Activated T-helper 9 cell treated with anti-CD3 and anti-CD28 coated beads, Interleukin-2, amount 50 U/mL, for 16 hours (primary cell): ENCODE measurements around the gene HNRNPAB.
"Not testable (repeated sequence)": the region's sequence is repeated elsewhere in the genome, so short reads cannot be mapped to it uniquely, and the experiment has no call there.

Experiments
- DNase-seq: peaks from one replicate; pipeline ENCODE4 v3.0.0-alpha.2; 2020; ENCODE audit warnings: low read depth

HNRNPAB gene

GRCh38 chr5:178230879-178231538 lies 26.7 kb downstream of the HNRNPAB start:
- DNase-seq, result no peak

- DNase-seq, result no peak
These were observed 27.3 kb downstream of the HNRNPAB start for GRCh38 chr5:178231539-178232123.

DNA sequence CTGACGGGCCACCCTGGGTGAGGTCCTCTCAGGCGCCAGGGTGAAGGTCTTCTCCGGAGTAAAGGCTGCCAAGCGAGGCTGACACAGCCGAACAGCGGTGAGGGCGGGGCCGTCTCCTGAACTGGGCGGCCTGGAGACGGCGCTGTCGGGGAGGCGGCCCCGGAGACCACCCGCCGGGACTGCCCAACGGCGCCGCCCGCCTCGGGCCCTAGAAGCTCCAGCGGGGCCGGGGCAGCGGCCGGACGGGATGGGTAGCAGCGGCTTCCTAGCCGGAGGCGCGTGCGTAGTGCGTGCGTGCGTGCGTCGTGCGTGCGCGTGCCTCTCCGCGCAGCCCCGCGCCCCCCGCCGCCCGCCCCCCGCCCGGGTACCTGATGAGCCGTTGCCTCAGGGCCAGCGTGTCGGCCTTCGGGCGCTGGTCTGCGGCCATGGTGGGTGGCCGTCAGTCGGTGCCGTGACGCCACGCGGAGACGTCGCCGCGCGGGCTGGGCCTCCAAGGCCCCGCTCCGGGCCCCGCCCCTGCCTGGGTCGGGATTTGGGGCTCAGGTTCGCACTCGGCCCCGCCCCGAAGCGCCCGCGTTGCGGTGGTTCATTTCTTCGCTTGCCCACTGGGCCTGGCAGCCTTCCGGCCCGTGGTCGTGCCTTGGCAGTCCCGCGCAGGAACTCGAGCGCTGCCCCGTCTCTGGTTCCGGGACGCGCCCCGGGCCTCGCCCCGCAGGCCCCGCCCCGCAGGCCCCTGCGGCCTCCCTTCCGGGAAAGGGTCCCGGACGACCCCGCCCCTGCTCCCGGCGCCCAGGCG lies 28.0 kb downstream of the HNRNPAB start, which contains the start of gene PHYKPL:
Gene PHYKPL (minus strand): TSS at position 679 of the 796 bp plus-strand sequence. CDS start 252 bp downstream, at position 427.
- peak; percentile 58 for DNase-seq

GRCh38 chr5:178232920-178233429 lies 28.6 kb downstream of the HNRNPAB start:
- no peak for DNase-seq

GRCh38 chr5:178234121-178234749 lies 29.9 kb downstream of the HNRNPAB start:
- DNase-seq, result no peak

DNA sequence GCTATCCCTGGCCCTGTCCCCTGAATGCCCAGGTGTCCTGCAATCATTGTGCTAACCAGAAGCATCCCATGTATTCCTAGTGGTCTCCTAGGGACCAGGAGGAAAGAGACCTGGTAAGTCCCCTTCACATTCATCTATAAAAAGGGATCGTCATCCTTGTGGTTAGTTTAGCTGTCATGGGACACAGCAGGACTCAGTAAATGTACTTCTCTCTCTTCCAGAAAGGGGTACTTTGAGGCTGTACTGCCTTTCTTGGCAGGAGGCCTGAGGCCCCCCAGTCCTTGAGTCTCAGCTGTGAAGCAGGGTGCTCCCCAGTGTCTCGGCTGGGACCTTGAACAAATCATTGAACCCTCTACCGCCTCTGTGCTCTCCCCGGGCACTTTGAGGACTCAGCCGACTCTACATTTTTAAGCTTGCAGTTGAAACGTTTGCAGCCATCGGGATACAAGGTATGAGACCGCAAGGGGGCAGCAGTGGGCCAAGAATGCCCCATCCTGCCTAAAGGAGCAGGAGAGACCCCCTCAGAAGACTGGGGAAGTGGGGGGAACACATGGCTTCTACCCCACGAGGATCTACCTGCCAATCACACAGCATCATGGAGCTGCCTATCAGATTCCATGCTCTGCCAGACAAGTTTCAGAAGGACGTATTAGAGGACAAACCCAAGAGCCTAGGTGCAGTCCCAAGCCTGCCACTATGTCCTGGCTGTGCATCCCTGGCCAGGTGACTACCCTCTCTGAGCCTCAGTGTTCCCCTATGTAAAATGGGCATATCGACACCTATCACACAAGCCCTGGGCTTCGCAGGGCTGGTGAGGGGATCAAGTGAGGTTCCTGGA lies 30.6 kb downstream of the HNRNPAB start:
- DNase-seq, result peak; percentile 55

DNA sequence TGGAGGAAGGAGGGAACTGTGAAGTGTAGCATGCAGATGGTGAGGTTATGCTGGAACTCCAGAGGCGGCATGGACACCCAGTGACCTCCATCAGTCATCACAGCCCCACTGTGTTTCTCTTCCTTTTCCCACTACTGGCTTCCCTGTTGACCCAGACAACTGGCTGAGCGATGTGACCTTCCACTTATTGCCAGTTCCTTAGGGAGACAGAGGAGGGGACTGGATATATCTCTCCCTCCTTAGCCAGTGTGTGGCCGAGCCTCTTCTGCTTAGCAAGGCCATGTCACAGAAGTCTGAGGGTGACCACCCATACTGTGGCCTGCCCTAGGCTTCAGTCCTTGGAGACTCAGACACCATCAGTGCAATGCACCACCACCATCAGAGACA lies 31.2 kb downstream of the HNRNPAB start:
- DNase-seq, result no peak

GRCh38 chr5:178236126-178236525 lies 31.8 kb downstream of the HNRNPAB start:
- no peak for DNase-seq

DNA sequence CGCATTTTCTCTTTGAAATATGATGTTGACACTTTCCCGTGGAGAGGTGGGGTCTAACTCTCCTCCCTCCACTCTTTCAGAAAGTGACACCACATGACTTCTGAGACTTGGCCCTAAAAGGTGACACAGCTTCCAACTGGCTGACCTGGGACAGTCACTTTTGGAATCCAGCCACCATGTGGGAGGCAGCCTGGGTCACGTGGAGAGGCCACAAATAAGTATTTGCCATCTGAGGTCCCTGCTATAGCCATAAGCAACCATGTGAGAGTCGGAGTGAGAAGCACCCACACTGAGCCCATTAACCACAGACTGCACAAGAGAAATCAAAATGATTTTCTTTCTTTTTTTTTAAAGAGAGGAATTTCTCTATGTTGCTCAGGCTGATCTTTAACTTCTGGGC lies 32.3 kb downstream of the HNRNPAB start:
- no peak for DNase-seq

GRCh38 chr5:178237431-178238312 lies 33.3 kb downstream of the HNRNPAB start:
- DNase-seq, result no peak

GRCh38 chr5:178238313-178238635 lies 33.9 kb downstream of the HNRNPAB start:
- DNase-seq, result no peak

DNA sequence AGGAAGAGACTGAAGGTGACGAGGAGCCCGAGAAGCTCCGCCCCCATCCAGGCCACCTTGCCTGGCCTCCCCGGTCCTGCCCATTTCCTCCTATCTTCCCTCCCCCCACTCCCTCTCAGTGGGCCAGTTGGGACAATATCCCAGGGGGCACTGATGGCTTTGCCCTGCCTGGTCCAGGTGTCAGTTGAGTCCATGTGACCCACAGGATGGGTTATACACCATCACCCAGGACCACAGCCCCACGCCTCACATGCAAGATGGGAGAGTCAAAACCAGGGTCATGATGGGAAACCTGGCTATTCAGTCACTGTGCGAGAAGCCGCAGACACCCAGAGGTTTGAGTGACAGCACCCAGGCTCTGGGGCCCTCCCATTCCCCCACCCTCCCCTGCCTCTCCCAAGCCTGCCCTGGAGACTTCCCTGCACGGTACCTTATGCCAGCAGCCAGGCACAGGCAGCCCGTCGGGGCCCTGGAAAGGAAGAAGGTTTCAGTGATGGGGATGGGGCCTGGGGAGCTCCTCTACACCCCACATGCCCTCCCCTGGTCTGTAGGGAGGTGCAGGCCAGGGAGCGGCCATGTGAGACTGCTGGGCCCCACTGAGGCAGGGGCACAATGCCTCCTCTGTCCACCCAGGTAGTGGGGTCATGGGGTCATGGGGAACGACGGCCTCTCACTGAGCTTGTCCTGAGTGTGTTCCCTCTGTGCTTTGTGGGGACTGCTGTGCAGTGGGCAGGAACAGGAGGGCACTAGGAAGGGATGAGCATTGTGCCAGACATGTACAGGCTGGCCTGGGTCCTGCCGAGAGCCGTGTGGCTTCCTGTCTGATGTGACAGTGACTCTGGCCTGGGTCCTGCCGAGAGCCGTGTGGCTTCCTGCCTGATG lies 34.6 kb downstream of the HNRNPAB start:
- no peak for DNase-seq

DNA sequence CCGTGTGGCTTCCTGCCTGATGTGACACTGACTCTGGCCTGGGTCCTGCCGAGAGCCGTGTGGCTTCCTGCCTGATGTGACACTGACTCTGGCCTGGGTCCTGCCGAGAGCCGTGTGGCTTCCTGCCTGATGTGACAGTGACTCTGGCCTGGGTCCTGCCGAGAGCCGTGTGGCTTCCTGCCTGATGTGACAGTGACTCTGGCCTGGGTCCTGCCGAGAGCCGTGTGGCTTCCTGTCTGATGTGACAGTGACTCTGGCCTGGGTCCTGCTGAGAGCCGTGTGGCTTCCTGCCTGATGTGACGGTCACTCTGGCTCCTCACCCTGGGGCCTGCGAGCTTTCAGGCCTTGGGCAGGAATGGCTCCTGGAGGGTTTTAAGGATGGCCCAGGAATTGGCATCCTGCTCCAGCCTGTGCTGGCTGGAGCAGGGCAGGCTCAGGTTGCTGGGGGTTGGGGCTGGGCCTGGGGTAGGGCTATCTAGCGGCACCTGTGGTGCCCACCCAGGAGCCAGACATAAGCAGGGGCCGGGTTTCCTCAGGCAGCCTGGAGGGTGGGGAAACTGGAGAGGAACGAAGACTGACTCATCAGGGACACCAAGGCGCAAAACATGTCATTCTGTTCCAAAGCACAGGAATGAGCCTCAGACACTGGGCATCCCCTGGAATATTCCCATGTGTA lies 35.4 kb downstream of the HNRNPAB start:
- not testable (repeated sequence) for DNase-seq

- DNase-seq, result no peak
These were observed 36.0 kb downstream of the HNRNPAB start for GRCh38 chr5:178240341-178240741.

DNA sequence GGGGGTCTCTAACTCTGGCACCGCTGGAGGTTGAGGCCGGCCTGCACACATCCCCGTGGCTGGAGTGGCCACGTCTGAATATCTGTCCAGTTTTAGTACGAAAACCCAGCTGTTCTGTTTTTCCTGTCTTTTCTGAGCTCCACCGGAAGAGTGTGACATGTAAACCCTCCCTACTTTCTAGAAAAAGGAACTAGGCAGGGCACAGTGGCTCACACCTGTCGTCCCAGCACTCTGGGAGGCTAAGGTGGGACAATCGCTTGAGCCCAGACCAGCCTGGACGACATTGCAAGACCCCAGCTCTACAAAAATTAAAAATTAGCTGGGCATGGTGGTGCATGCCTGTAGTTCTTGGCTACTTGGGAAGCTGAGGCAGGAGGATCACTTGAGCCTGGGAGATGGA lies 36.4 kb downstream of the HNRNPAB start:
- DNase-seq, result no peak

- DNase-seq, result no peak
These were observed 36.9 kb downstream of the HNRNPAB start for GRCh38 chr5:178241231-178241663.

- DNase-seq, result no peak
These were observed 37.4 kb downstream of the HNRNPAB start for GRCh38 chr5:178241688-178242231.

GRCh38 chr5:178242416-178242815 lies 38.1 kb downstream of the HNRNPAB start:
- no peak for DNase-seq

DNA sequence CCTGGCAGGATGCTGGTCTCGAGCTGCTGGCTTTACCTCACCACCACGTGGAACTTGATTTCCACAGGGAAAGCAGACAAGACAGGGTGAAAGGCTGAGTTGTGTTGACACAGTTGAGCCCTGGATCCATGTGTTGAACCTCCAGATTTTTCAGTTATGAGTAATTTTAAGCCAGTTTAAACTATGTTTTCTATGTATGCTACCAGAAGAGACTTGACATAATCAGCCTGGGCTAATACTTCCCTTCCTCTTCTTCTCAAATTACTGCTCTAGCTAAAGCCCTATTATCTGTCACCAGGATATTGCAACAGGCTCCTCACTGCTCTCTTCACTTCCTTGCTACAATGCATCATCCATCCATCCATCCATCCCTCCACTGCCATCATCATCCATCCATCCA lies 40.2 kb downstream of the HNRNPAB start:
- no peak for DNase-seq
